Measurements from ENCODE around the gene FIGNL1.
A peak's percentile ranks its signal among the peaks of the same experiment; 100 is the strongest.

The FIGNL1 gene

DNA sequence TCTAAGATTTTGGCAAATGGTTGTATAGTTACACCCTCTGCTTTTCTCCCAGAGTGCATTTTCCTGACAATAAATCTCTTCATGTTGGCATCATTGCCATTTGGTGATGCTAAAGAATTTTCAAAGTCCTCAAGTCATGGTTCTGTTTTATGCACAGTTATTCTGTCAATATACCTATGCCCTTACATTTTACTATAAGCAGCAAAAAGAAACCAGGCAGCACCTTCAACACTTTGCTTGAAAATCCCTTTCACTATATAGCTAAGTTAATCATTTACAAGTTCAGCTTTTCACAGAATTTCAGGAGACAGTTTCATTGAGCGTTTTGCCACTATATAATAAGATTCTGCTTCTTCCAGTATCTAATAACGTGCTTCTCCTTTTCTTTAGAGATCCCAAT lies 22.6 kb downstream of the FIGNL1 start:
- DNase-seq (ENCODE audit: low spot score), result no peak

DNA sequence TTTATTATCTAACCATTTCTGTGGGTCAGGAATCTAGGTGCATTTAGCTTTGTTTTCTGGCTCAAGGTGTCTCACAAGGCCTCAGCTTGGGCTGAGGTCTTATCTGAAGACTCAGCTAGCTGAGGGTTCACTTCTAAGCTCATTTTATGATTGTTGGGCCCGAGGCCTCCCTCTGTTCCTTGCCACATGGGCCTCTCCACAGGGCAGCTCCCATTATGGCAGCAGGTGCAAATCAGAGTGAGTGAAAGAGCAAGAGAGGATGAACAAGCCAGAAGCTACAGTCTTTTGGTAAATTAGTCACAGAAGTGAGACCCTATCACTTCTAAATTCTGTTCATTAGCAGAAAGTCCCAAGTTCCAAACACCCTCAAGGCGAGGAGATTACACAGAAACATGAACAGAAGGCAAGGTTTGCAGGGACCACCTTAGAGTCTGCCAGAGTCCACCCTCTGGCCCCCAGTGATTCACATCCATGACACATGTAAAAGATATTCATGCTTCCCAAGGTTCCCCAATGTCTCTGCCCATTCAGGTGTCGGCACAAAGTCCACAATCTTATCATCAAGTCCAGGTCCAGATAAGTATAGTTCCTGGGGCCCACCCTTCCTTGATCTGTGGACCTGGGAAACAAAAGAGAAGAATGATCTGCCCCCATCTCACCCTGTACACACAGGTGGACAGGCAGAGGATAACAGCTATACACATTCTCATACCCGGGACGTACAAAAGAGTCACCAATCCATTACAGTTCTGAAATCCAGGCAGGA lies 23.7 kb downstream of the FIGNL1 start:
- no peak for DNase-seq (ENCODE audit: low spot score)

DNA sequence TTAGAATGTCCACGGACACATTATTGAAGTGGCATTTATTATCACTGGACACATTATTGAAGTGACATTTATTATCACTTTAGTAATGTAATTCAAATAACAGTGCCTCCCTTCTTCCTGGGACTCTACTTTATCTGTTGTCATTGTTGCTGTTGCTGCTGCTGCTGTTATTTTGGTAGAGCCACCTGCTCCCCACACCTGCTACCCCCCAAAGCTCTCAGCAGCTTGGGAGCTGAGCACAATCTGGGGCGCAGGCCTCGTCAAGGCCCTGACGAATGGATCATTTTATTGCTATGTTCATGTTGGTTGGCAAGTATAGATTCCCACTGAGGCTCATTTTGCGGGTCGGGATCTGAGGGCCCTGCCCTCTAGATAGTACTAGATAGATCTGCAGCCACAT lies 24.8 kb downstream of the FIGNL1 start:
- DNase-seq (ENCODE audit: low spot score), result no peak

DNA sequence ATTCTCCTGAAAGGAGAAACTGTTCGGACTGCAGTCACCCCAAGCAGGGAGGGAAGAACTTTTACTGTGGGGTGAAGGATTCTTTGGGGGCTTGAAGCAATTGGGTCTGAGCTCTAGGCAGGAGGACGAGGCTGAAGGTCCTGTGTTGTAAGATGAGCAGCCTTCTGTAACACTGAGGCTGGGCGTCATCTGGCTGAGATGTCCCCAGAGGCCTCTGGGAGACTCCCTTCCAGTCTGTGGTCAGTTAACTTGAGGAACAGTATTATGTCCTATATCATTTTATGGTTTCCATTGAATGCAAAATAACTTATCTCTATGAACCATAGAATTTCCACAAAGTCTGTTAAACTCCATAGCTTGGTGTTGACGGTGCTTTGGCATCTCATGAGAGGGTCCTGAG lies 26.3 kb downstream of the FIGNL1 start:
- no peak for DNase-seq (ENCODE audit: low spot score)

DNA sequence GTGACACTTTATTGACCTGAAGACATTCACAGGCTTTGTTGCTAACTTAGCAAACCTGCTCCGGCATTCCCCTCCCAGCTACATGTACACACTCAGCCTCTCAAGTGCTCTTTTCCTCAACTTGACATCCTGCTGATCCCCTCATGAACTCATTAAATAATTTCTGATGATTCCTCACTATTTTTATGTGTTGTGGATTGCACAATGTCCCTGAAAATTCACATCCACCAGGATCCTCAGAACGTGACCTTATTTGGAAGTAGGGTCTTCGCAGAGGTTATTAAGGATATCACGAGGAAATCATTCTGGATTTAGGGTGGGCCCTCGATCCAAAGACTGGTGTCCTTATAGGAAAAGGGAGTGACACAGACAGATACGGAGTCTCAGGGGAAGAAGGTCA lies 27.3 kb downstream of the FIGNL1 start:
- DNase-seq (ENCODE audit: low spot score), result no peak

DNA sequence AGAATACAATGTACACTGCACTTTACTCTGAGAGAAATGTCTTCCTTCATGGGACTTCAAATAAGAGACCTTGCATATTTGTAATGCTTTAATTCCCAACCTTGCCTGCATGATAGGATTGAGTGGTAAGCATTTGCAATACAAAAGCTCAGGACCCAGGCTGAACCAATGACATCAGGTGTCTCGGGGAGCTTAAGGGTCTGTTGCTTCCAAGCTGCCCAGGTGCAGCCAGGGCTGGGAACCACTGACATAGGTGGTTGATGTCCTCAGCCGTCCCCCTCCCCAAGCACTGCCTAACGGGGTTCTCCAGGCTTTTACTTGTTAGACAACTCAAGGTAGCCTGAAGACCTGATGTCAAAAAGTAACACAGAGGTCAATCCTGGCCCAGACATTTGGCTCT lies 29.1 kb downstream of the FIGNL1 start:
- no peak for DNase-seq (ENCODE audit: low spot score)

DNA sequence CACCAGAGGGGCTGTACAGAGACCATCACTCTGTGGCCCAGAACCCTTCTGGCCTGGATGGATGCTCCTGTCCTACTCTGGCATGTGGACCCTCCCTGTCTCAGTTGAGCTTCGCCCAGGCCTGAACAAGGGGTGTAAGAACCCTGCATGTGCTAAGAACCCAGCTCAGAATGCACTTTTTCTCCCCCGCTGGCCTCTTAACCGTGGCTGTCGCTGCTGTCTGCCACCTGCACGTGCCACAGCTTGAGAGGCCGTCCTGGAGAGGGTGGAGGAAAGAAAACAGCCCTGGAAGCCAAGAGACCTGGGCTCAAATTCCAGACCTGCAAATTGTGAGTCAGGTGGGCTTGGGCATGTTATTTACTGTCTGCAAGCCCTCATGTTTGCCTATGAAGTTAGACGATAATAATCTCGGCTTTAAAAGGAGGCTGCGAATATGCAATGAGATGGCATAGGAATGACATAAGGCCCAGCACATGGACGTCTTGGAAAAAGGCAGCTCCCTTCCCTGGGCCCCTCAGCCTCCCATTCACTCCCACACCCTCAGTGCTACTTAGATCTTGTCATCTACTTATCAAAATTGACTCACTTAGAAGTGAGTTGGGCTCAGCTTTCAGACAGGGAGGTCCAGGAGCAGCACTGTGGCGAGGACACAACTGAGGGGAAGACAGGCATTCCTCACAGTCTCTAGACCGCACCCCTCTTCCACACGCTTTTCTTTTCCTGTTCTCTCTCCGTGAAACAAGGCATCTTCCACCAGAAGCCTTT lies 31.4 kb downstream of the FIGNL1 start:
- no peak for DNase-seq (ENCODE audit: low spot score)

DNA sequence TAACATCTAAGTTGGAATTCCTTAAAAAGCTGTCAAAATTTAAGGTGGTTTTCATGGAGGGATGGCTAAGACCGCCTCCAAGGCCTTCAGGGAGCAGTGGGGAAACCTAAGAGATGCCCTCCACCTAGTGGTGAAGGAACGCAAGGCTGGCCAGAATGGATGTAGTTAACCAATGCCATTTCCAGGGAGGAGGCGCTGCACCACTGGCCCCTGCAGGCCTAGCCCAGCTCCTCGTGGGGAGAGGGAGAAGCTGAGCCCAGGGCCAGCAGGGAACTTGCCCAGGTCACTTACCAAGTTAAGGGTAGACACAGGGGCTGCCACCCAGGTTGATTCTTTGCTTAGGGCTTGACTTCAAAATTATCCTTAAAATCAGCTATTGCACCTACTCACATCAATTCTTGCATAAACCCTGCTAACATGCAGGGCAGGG lies 32.0 kb downstream of the FIGNL1 start:
- peak; percentile 88 for DNase-seq (ENCODE audit: low spot score)

DNA sequence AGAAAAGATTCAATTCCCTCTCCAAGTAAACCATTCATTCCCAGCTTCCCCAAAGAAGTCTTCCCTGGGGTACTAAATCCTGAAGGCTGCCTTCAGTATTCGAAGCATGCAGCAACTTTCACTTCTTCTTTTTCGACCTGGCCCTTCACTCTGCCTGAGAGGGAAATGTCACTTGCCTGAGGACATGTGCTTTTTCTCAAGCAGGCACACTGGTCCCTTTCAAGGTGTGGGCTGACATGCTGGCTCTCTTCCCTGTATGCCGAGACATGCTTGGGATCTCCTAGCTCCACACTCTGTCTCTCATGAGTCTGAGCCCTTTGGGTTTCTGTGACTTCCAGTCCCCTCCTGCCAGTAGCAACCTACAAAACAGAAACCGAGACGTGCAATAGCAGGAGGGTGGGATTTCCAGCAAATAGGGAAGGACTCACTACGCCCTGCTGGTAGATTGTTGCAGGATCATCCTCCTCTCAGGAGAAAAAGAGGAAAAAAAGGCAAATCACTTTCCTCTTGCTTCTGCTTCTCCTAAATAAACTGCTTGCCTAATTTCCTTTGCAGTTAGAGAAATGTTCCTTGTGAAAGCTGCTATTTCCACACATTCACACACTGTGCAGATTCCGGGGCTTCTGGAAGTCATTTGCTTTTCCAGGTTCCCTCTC lies 33.5 kb downstream of the FIGNL1 start:
- no peak for DNase-seq (ENCODE audit: low spot score)

DNA sequence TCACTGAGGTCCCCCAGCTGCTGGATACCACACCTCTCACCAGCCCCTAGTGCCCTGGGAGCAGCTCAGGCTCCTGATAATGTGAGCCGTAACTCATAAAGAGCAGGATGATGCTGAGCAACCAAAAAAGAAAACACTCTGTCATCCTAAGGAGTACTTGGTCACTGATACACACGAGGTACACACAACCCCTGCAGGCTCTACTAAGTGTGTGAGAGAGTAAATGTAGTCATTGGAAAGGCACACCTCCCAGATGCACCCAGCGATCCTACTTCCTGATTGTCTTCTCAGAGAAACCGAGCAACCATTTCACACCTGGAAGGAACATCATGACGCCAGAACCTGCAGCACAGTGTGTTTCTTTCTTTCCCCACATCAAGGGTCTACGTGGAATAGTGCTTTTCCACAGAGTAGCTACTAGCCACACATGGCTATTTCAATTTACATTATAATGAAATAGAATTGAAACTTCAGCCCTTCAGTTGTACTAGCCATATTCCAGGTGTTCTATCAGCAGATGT lies 34.2 kb downstream of the FIGNL1 start:
- DNase-seq (ENCODE audit: low spot score), result no peak

DNA sequence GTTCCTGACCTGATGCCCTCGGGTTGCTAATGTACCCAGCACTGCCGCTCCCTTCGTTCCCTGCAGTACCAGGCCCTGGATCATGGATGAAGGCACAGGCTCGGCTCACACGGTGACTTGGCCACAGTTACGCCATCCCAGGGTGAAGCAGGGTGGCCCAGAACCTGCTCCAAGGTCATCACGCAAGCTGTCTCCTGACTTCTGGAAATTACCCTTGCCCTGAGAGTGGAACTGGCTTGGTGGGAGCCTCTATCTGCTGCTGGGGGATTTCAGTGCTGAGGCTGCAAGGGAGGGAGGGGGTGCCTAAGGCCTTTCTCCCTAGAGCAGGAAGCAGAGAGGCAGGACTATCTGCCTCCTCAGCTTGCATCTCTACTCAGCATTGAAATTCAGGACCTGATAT lies 36.6 kb downstream of the FIGNL1 start:
- no peak for DNase-seq (ENCODE audit: low spot score)

DNA sequence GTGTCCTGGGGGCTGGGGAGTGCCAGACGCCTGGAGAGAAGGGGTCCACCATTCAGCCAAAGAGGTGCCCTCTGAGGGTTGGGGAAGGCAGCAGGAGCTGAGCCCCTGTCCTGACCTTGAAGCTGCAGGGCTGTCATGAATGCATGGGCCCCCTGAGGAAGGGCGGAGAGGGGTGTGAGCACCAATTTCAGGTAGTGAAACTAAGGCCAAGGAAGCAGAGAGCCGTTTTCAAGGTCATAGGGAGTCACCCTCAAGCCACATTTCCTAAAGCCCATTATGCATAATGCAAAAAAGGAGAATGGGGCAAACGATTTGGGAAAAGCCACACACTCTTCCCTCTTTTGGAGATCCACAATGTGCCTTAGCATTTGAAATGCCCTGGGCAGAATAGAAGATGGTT lies 37.2 kb downstream of the FIGNL1 start:
- DNase-seq (ENCODE audit: low spot score), result no peak

DNA sequence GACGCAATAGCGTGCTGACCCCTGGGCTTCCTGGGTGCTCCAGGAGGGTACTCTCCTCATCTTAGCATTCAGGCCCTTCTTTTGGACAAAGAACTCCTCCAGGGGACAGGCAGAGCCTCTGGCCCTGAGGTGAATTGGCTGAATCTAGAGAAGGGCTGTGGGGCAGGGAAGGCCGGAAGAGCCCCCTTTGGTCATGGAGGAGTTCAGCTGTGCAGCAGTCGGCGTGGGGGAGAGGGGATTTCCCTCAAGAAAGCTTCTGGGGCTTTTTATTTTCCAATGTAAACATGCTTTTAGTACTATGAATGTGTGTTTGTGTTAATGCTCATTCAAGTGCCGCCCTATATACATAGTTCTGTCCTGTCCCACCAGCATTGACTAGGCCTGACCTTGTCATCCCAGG lies 38.8 kb downstream of the FIGNL1 start:
- no peak for DNase-seq (ENCODE audit: low spot score)

DNA sequence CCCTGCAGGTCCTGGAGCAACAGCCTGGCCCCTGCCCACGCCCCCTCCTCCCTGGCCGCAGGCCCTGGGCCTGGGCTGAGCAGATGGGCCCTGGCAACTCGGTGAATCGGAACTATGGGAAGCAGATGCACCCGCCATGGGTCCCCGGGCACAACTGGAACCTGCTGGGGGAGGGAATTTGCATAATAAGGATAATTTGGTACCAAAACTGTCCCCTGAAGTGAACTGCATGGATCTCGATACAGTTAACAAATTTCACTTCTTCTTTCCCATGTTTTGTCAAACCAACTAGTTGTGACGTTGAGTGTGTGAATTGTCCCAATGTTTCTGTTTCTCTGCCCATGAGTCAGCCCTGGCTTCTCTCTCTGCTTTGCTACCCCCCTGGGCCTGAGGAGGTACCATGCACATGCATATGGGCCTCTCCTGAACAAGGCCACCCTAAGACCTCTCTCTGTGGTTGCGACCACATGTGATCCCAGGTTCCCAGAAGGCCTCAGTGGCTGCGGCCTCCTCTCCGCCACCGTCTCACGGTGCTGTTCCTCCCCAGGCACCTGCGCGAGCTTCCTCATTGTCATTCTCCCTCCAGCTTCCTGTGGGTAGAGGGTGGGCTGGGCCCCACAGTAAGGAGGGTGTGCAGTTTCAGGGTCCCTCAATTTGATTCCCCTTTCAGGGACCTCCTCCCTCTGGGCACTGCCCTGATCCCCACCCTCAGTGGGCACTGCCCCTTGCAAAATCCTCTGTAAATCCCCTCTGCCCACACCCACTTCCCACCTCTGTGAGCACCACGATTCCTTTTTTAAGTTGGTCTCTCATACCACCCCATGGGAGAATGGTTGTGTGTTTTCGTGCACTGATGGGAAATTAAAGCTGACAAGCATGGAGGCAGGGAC lies 40.0 kb downstream of the FIGNL1 start:
- no peak for DNase-seq (ENCODE audit: low spot score)

DNA sequence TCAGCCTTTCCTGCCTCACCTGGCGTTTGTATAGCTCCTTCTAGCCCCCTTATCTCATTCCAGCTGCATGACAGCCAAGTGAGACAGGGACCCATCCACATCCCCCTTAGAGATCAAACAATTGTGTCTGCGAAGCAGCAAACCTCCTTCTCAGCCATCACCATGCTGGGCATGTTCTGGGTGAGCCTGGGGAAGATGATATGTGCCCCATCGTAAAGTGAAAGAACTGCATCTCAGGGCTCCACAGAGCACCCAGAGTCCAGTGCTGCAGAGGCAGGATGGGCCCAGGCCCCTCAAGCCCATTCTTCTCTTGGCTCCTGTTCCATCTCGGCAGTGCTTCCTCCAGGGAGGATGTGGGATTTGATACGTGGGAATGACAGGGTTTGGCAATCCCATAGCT lies 43.2 kb downstream of the FIGNL1 start:
- DNase-seq (ENCODE audit: low spot score), result no peak

DNA sequence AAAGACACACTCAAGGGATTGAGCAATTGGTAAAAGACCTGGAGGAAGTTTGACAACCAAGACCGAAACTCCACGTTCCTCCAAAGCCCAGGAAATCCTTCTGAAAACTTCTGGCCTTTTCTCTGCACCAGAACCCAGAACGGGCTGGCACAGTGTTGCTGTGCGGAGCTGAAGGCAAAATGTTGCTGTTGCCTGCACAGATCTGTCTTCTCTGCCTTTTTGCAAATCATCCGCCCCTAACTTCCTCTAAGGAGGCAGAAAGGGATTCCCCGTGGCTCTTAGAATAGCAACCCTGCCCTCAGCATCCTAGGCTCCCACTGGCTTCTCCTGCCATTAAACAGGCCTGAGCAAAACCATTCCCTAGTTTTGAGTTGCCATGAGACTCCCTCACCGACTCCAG lies 44.9 kb downstream of the FIGNL1 start:
- DNase-seq (ENCODE audit: low spot score), result no peak

DNA sequence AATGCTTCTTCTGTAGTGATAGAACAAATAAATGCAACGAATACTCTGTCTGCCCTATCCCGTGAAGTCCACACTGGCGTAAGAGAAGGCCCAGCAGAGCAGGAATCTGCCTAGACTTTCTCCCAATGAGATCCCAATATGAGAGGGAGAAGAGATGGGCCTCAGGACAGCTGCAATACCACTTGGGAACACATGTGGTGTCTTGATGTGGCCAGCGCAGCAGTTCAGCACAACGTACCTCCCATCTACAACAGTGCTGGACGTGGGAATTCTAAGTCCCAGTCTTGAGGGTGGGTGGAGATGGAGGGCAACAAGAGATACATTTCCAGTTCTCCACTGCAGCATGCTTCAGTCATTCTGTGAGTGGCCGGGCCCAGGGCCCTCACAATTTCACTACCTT lies 45.8 kb downstream of the FIGNL1 start:
- no peak for DNase-seq (ENCODE audit: low spot score)

DNA sequence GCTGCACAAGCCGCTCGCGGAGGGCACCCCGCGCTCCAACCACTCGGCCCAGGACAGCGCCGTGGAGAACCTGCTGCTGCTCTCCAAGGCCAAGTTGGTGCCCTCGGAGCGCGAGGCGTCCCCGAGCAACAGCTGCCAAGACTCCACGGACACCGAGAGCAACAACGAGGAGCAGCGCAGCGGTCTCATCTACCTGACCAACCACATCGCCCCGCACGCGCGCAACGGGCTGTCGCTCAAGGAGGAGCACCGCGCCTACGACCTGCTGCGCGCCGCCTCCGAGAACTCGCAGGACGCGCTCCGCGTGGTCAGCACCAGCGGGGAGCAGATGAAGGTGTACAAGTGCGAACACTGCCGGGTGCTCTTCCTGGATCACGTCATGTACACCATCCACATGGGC lies 50.0 kb downstream of the FIGNL1 start:
- DNase-seq (ENCODE audit: low spot score), result no peak

DNA sequence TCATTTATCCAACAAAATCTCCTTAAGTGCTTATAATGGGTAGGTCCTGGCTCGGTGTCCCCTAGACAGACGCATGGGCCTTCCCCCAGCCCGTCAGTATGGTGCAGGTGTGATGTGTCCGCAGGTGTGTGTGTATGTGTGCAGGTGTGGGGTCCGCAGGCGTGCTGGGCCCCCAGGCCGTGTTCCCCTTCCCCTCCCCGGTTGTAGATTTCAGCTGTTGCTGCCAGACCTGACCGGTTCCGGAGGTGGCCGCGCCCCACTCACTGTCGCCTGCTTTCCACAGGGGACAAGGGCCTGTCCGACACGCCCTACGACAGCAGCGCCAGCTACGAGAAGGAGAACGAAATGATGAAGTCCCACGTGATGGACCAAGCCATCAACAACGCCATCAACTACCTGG lies 50.5 kb downstream of the FIGNL1 start:
- no peak for DNase-seq (ENCODE audit: low spot score)

DNA sequence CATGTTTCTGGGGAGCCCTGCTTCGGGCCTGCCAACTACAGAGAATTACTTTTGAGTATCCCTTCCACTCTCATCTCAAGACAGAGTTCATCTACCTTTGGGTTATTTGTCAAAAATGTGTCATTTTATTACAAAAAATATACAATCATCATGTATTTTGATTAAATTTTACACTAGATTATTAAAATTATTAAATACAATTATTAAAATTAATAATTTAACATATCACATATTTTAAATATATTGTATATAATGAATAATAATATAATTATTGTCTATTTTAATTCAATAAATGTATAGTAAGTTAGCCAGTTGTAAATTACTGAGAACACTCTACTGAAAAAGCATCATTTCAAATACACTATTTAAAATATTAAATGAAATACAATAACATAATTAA lies 50.9 kb downstream of the FIGNL1 start:
- DNase-seq (ENCODE audit: low spot score), result no peak

DNA sequence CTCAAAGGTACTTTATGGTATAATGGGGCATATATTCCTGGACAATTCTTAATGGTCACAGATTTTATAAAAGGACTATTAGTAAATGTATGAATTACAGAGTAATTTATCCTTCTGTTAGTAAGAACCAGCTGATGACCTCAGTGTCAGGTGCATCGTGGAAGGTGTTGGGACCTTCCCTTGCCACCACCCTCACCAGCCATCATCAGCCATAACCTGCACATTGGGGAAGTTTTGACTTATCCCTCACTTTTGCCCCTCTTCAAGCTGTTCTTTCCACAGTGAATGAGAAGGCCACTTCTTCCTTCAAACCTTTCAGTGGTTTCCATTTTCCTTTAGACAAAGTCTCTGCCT lies 52.2 kb downstream of the FIGNL1 start:
- no peak for DNase-seq (ENCODE audit: low spot score)

DNA sequence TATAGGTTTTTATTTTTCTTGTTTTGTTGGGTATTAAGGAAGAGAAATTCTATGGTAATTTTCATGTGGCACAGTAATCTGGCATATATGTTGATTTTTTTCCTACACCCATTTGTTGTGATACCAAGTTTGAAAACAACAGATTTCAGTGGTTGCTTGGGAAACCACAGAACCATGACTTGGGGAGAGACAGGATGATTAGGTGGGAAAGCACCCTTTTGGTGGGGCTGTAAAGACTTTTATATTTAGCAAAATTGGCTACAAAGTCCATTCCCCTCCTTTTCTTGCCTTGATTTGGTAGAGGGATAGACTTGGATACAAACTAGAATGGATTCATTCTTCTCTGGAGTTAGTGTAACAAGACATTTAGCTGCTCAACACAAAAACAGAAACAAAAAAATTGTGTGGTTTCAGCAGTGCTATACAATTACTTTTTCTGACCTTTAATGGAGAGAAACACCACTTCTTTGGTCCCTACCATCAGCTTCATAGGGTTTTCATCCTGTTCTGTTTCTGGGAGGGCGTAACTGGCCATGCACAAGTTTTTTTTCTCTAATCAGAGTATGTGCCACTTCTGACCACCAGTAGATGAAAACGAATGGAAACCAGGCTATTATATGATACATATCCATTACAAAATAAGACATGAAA lies 52.7 kb downstream of the FIGNL1 start:
- no peak for DNase-seq (ENCODE audit: low spot score)
